ENCODE measurements around the gene SLCO2B1.

SLCO2B1 gene

DNA sequence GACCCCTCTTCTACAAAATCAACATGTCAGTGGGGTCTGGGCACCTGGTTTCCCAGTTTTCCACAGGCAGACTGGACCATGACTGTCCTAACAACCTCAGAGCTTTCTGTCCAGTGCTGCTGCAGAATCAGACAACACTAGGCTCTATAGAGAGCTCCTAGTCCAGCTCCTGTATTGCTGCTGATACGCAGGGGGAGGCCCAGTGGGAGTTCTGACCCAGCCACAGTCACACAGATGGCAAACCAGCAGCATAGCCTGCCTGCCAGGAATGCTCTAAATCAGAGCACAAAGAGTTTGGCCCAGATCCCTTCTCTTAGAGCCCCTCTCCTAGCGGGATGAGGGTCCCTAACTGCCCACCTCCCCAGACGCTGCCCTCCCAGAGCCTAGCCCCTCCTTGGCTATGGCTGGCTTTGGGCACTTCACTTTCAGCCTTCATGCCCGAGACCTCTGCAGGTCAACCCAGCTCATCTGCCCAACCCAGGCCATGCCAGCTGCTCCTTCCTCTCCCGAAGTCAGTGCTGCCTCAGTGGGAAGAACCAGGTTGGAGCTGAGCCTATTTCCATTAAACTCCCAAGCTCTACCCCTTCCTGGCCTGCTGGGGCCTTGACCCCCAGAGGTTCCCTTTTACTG lies 15.8 kb upstream of the SLCO2B1 start:
- Mint-ChIP-seq H3K4me3 (no peak overlapping the region), H3K4me1 (ENCODE audit: low read depth) (no peaks in the 10 kb centered on the region), H3K9me3 (no peaks in the 10 kb centered on the region), H3K27me3 (ENCODE audit: low read depth) (peaks cover 44% of the 10 kb centered on the region), H3K36me3 (ENCODE audit: low read depth) (no peaks in the 10 kb centered on the region), H3K27ac (no peak overlapping the region)
- no peak for DNase-seq (ENCODE audit: low spot score)

DNA sequence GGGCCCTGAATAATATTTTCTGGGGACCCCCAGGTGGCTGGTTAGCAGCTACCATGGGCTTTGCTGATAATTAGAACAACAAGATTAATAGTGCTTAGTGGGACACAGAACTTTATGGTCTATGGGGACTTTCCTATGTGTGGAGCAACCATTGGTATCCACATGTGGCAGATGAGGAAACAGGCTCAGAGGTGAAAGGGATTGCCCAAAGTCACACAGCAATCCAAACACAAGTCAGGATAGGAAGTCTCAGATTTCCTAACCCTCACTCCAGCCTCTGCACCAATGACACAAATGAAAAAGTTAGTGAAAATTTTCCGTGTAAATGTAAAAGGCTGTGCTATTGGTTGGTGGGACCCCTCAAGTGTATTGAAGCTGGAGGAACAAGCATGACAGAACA lies 15.3 kb upstream of the SLCO2B1 start:
- Mint-ChIP-seq H3K9me3 (no peaks in the 10 kb centered on the region), H3K36me3 (ENCODE audit: low read depth) (no peaks in the 10 kb centered on the region), H3K27me3 (ENCODE audit: low read depth) (peaks cover 44% of the 10 kb centered on the region), H3K4me1 (ENCODE audit: low read depth) (no peaks in the 10 kb centered on the region), H3K4me3 (no peak overlapping the region), H3K27ac (no peak overlapping the region)
- DNase-seq (ENCODE audit: low spot score) = no peak

DNA sequence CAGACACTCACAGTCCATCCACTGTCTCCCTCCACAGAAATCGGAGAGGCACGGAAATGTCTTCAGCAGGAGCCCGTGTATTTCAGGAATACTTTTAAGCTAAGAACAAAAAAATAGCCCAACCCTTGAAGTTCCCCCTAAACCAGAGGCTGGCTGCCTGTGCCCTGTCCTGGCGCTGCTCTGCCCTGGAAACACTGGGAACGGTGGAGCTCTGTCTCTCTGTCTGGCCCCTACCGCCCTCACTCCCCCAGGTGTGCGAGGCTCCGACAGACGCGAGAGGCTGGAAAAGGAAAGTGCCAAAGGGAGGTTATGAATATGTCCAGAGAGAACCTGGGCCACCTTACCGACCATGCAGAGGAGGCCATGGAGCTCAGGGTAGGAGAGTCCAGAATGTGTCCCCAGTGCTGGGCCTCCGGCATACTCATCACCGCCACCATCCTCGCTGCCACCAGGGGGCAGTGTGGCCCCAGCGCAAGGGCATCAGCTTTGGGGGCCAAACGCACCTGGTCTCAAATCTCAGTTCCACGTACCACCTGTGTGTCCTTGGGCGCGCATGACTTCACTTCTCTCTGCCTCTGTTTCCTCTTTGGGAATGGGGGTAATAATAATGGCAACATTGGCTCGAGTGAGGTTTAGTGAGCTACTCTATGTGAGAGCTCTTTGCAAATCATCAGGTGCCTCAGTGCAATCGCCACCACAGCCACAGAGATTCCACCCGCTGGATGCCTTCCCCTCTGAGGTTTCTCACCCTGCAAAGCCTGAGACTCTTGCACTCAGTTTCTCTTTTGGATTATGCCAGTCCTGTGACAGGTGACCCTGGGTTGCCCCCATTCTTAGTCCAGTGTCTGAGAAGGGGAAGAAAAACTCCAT lies 10.4 kb upstream of the SLCO2B1 start:
- peak; percentile 62 for DNase-seq (ENCODE audit: low spot score)
- H3K27me3 Mint-ChIP-seq (ENCODE audit: low read depth) = peaks cover 25% of the 10 kb centered on the region
- no peaks in the 10 kb centered on the region for H3K9me3 Mint-ChIP-seq
- no peaks in the 10 kb centered on the region for H3K36me3 Mint-ChIP-seq (ENCODE audit: low read depth)
- no peak overlapping the region for H3K4me3 Mint-ChIP-seq
- H3K27ac Mint-ChIP-seq = no peak overlapping the region
- H3K4me1 Mint-ChIP-seq (ENCODE audit: low read depth) = peaks cover 31% of the 10 kb centered on the region

DNA sequence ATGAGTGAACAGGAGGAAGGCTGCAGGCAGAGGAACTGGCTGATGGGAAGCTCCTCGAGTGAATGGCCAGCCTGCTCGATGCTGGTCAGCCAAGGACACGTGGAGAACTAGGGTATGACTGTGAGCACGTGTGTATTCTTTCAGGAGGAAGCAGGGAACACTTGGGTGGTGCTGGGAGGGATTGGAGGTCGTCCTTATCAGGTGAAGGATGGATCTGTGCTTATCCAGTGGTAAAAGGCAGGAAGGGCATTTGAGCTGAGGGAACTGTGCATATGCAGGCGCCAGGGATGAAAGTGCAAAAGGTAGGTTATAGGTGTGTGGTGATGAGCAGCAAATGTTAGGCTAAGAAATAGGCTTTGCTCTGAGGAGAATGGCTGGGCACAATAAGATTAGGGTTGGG lies 9.7 kb upstream of the SLCO2B1 start:
- Mint-ChIP-seq H3K9me3 (no peaks in the 10 kb centered on the region), H3K36me3 (ENCODE audit: low read depth) (no peaks in the 10 kb centered on the region), H3K27me3 (ENCODE audit: low read depth) (peaks cover 22% of the 10 kb centered on the region), H3K4me1 (ENCODE audit: low read depth) (peaks cover 31% of the 10 kb centered on the region), H3K27ac (no peak overlapping the region), H3K4me3 (no peak overlapping the region)
- DNase-seq (ENCODE audit: low spot score) = no peak

DNA sequence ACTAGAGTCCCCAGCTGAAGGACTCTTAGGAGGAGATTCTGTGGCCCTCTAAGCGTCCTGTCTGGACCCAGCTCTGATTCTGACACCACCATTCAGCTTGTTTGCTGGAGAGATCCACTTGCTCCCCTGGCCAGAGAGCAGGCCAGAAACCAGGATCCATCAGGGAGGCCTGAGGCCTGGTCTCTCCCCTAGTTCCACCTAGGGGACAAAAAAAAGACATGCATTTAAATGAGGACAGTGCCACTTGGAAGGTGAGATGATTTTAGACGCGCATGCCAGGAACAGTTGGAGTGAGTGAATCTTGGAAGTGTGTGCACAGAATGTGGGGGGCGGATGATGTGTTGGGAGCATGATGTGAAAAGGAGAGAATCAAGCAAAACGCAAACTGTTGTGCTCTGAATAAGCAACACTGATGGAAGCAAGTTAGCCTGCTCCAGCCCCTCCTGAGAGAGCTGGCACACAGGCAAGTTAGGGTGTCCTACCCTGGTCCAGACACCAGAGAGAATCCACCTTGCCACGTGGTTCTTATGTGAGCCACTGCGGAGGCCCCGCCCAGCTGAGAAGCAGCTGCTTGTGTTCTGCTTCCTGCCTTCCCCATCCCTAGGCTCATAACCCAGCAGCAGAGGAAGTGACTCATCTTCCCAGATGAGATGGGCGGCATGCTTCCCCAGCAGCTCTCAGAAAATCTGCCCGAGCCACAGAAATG lies 8.0 kb upstream of the SLCO2B1 start:
- peak overlapping the region; percentile 88 for H3K27ac Mint-ChIP-seq
- H3K4me3 Mint-ChIP-seq = peak overlapping the region; percentile 69
- H3K36me3 Mint-ChIP-seq (ENCODE audit: low read depth) = no peaks in the 10 kb centered on the region
- H3K9me3 Mint-ChIP-seq = no peaks in the 10 kb centered on the region
- peaks cover 31% of the 10 kb centered on the region for H3K4me1 Mint-ChIP-seq (ENCODE audit: low read depth)
- DNase-seq (ENCODE audit: low spot score) = peak; percentile 84
- peaks cover 14% of the 10 kb centered on the region for H3K27me3 Mint-ChIP-seq (ENCODE audit: low read depth)

DNA sequence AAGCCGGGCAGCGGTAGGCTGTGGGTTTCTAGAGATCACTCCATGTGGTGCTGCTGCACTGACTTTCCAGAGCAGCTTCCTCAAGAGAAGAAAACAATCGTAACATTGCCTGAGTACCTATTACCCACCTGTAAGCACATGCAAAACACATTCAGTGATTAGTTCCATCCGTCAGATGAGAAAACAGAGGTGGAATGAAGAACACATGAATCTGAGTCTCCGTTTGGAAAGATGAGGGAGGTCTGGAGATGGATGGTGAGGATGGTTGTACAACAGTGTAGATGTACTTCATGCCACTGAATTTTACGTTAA lies 7.5 kb upstream of the SLCO2B1 start:
- DNase-seq (ENCODE audit: low spot score) = no peak
- H3K9me3 Mint-ChIP-seq = no peaks in the 10 kb centered on the region
- H3K27ac Mint-ChIP-seq = peak overlapping the region; percentile 88
- peaks cover 33% of the 10 kb centered on the region for H3K4me1 Mint-ChIP-seq (ENCODE audit: low read depth)
- no peaks in the 10 kb centered on the region for H3K36me3 Mint-ChIP-seq (ENCODE audit: low read depth)
- peak overlapping the region; percentile 69 for H3K4me3 Mint-ChIP-seq
- peaks cover 9% of the 10 kb centered on the region for H3K27me3 Mint-ChIP-seq (ENCODE audit: low read depth)

DNA sequence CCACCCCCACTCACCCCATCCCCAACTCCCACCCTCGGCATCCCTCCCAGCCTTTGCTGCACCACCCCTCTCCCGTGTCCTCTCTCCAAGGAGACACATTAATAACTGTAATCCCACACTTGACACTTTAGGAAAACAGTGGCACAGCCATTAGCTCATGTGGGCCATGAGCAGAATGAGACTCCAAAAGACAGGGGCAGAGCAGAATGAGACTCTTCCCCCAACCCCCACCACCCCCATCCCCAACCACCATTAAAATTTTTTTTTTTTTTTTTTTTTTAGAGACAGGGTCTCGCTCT lies 6.2 kb upstream of the SLCO2B1 start:
- no peak overlapping the region for H3K4me3 Mint-ChIP-seq
- H3K9me3 Mint-ChIP-seq = no peaks in the 10 kb centered on the region
- H3K27ac Mint-ChIP-seq = no peak overlapping the region
- H3K4me1 Mint-ChIP-seq (ENCODE audit: low read depth) = peaks cover 33% of the 10 kb centered on the region
- no peaks in the 10 kb centered on the region for H3K36me3 Mint-ChIP-seq (ENCODE audit: low read depth)
- DNase-seq (ENCODE audit: low spot score) = no peak
- H3K27me3 Mint-ChIP-seq (ENCODE audit: low read depth) = peaks cover 4% of the 10 kb centered on the region

DNA sequence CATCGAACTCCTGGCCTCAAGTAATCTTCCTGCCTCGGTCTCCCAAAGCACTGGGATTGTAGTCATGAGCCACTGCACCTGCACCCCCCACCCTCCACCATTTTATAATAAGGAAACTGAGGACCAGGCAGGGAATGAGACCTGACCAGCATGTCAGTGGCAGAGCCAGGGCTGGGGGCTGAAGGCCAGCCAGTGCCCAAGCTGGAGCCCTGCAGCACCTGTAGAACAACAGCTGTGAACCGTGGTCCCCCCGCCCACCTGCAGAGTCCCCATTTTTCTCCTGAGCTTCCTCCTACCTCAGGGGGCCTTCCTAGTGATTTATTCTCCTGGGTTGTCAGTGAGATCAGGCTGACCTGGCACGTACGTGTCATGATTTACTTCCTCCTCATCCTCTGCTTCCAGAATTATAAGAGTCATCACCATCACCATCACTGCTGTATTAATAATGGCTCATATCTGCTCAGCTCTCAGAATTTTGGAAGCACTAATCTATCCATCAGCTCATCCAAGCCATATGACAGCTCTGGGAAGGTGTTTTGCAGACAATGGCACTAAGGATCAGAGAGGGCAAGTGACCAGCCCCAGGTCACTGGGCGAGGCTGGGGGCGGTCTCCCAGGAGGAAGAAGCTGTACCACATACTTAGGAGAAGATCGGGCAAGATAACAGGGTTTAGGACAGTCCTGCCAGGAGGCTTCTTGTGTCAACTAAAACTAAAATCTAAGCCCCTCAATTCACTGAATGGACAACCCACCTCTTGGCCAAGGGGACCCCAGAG lies 5.5 kb upstream of the SLCO2B1 start:
- Mint-ChIP-seq H3K4me3 (no peak overlapping the region), H3K27me3 (ENCODE audit: low read depth) (peaks cover 4% of the 10 kb centered on the region), H3K9me3 (no peaks in the 10 kb centered on the region)

DNA sequence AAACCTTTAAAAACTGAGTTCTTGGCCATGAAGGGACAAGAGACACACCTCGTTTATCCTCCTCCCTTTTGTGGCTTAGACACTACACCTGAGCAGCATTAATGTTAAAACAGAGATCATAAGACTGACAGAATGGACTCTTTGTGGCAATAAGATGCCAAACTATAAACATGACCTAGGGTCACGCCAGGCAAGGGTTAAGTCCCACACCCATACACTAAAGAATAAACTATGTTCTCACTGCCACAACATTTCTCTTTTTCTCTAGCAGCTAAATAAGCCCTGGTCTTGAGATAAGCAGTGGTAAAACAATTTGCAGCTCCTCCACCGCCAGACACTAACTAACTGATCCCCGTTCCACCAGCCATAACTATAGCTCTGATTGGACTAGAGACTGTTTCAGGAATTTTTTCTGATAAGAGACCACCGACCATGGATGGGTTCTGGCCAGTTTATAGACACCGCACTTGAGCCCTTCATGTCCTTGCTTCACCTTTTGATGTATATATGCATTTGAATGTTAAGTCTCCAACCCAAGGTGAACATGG lies 4.9 kb upstream of the SLCO2B1 start:
- H3K36me3 Mint-ChIP-seq (ENCODE audit: low read depth) = no peaks in the 10 kb centered on the region
- H3K27me3 Mint-ChIP-seq (ENCODE audit: low read depth) = peaks cover 8% of the 10 kb centered on the region
- H3K4me1 Mint-ChIP-seq (ENCODE audit: low read depth) = peaks cover 35% of the 10 kb centered on the region
- H3K27ac Mint-ChIP-seq = no peak overlapping the region
- no peak overlapping the region for H3K4me3 Mint-ChIP-seq
- H3K9me3 Mint-ChIP-seq = no peaks in the 10 kb centered on the region
- DNase-seq (ENCODE audit: low spot score) = no peak

More for the DNA sequence above, 5.5 kb upstream of the SLCO2B1 start:
- Mint-ChIP-seq H3K36me3 (ENCODE audit: low read depth) (no peaks in the 10 kb centered on the region), H3K4me1 (ENCODE audit: low read depth) (peaks cover 33% of the 10 kb centered on the region), H3K27ac (no peak overlapping the region)
- DNase-seq (ENCODE audit: low spot score) = no peak

DNA sequence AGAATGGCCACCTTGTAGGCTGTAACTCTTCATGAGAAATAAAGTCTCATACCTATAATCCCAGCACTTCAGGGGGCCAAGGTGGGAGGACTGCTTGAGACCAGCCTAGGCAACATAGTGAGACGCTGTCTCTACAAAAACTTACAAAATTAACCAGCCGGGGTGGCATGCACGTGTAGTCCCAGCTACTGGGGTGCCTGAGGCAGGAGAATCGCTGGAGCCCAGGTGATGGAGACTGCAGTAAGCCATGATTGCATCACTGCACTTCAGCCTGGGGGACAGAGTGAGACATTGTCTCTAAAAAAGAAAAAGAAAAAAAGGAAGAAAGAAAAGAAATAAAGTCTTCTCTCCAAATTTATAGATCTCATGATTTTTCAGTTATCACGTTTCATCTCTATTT lies 4.2 kb upstream of the SLCO2B1 start:
- DNase-seq (ENCODE audit: low spot score) = no peak
- Mint-ChIP-seq H3K4me1 (ENCODE audit: low read depth) (peaks cover 30% of the 10 kb centered on the region), H3K36me3 (ENCODE audit: low read depth) (no peaks in the 10 kb centered on the region), H3K27me3 (ENCODE audit: low read depth) (peaks cover 9% of the 10 kb centered on the region), H3K9me3 (no peaks in the 10 kb centered on the region), H3K27ac (no peak overlapping the region), H3K4me3 (no peak overlapping the region)

DNA sequence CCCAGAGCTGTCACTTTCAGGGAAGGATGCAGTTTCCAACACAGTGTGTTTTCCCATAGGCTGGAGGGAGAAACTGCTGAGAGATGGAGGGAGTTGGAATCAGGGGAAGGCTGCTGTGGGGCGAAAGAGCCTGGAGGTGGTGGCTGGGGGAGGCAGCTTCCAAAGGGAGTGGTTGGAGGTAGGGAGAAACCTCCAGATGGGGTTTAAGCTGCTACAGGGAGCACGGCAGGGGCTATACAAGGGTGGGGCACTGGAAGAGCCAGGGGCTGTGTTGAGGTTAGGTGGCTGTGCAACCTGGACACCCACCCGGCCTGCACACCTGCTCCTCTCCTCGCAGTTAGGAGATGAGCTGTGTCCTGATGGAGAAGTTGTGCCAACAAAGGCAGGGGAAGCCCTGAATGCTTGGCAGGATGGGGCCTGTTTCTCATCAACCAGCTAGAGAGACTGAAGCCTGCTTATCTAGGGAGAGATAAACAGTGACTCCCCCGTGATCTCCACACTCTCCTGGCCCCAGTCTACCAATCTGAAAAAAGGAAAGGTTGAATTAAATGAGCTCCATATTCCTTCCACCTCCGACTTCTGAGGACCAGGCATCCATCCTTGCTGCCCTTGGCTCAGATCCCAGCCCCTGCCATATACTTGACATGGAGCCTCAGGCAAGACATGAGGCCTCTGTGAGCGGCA lies 3.6 kb upstream of the SLCO2B1 start:
- Mint-ChIP-seq H3K9me3 (no peaks in the 10 kb centered on the region), H3K4me1 (ENCODE audit: low read depth) (peaks cover 27% of the 10 kb centered on the region), H3K36me3 (ENCODE audit: low read depth) (no peaks in the 10 kb centered on the region), H3K27me3 (ENCODE audit: low read depth) (peaks cover 11% of the 10 kb centered on the region), H3K27ac (no peak overlapping the region), H3K4me3 (no peak overlapping the region)
- DNase-seq (ENCODE audit: low spot score) = no peak

DNA sequence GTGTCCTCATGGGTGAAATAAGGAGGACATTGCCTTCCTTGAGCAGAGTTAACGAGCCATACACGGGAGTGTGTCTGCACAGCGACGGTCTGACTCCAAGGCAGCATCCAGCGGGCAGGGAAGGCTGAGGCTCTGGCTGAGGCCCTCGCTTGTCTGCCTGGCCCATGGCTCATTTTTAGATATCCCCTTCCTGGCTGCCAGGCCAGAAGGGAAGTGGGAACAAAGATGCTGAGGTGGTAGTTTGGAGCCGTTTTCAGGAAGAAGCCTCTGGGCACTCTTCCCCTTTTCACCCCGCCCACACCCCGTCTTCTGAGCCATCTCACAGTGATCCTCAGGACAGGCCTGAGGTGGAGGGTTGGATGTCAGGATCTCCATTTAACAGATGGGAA lies 3.0 kb upstream of the SLCO2B1 start:
- peaks cover 11% of the 10 kb centered on the region for H3K27me3 Mint-ChIP-seq (ENCODE audit: low read depth)
- H3K27ac Mint-ChIP-seq = no peak overlapping the region
- H3K9me3 Mint-ChIP-seq = no peaks in the 10 kb centered on the region
- H3K36me3 Mint-ChIP-seq (ENCODE audit: low read depth) = no peaks in the 10 kb centered on the region
- DNase-seq (ENCODE audit: low spot score) = no peak
- peaks cover 21% of the 10 kb centered on the region for H3K4me1 Mint-ChIP-seq (ENCODE audit: low read depth)
- H3K4me3 Mint-ChIP-seq = no peak overlapping the region

DNA sequence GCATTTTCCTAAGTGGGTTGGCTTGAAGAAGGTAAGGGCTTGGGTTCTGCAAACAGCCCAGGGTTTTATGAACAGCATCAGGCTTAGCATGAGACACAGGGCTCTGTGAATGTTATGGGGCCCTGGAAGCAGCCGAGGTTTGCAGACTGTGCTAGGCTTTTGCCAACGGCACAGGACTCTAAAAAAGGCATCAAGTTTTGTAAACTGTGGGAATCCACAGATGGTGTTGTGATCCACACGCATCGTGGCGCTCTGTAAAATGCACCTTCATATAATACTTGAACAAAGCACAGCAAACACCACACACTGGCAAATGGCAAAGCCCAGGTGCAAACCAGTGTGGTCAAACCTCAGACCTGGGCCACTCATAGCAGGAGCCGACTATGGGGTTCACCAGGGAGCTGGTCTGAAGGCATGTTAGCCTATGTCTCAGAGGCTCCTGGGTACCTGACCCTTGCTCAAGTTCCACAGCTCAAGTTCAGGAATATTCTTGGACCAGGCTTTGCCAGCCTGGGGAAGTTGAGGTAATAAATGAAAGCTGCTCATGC lies 2.4 kb upstream of the SLCO2B1 start:
- H3K36me3 Mint-ChIP-seq (ENCODE audit: low read depth) = no peaks in the 10 kb centered on the region
- H3K27ac Mint-ChIP-seq = no peak overlapping the region
- no peaks in the 10 kb centered on the region for H3K9me3 Mint-ChIP-seq
- no peak for DNase-seq (ENCODE audit: low spot score)
- peaks cover 15% of the 10 kb centered on the region for H3K4me1 Mint-ChIP-seq (ENCODE audit: low read depth)
- H3K4me3 Mint-ChIP-seq = no peak overlapping the region
- peaks cover 13% of the 10 kb centered on the region for H3K27me3 Mint-ChIP-seq (ENCODE audit: low read depth)
